CD14-positive monocyte (primary cell): Measurements from ENCODE around the gene TNS4. TPM values are rescaled to one million over a fixed set of nuclear protein-coding genes. Genes with fewer than 3 reads are reported as not detected.

Experiments used
- DNase-seq, 3 donors: peaks; one replicate each; pipeline ENCODE4 v3.0.0-alpha.2; 2011 to 2022
- H2AFZ ChIP-seq: 2 replicates; pipeline ENCODE4 v1.6.0; 2012; ENCODE audit warnings: mild to moderate bottlenecking, low read depth, low read length, inconsistent platforms; ENCODE audit not compliant: insufficient read depth, poor library complexity, severe bottlenecking
- H3K27ac ChIP-seq, 2 donors: 1 replicate in 1 of 2; 2 replicates in 1 of 2; pipeline ENCODE4 v1.5.1; 2012 to 2013; ENCODE audit warnings: low read length in 2 of 2, control low read depth in 1 of 2, inconsistent platforms in 1 of 2, low read depth in 1 of 2, mild to moderate bottlenecking in 1 of 2
- H3K27me3 ChIP-seq, 2 donors: one replicate each; pipeline versions ENCODE4 v1.6.0 to v1.6.1; 2011 to 2013; ENCODE audit warnings: low read length in 2 of 2; ENCODE audit not compliant: control insufficient read depth in 2 of 2, insufficient read depth in 2 of 2
- H3K36me3 ChIP-seq, 2 donors: replicated peaks in 1 of 2; 1 replicate in 1 of 2; 2 replicates in 1 of 2; pipeline versions ENCODE4 v1.5.1 to v1.6.1; 2012 to 2013; ENCODE audit warnings: low read length in 2 of 2, control low read depth in 1 of 2, inconsistent platforms in 1 of 2, mild to moderate bottlenecking in 1 of 2; ENCODE audit not compliant: insufficient read depth in 2 of 2, control insufficient read depth in 1 of 2
- H3K4me1 ChIP-seq, 2 donors: 1 replicate in 1 of 2; 2 replicates in 1 of 2; pipeline versions ENCODE4 v1.5.1 to v1.6.1; 2012 to 2013; ENCODE audit warnings: low read length in 2 of 2, control low read depth in 1 of 2, inconsistent platforms in 1 of 2, mild to moderate bottlenecking in 1 of 2, moderate library complexity in 1 of 2; ENCODE audit not compliant: insufficient read depth in 2 of 2, control insufficient read depth in 1 of 2
- H3K4me2 ChIP-seq: replicated peaks from 2 replicates; pipeline ENCODE3; 2012; ENCODE audit warnings: low read length, moderate library complexity, mild to moderate bottlenecking; ENCODE audit not compliant: poor library complexity, severe bottlenecking; ENCODE audit errors: extremely low read depth
- H3K4me3 ChIP-seq, 3 experiments: fragments of 200-600 bp in 1 of 3; sonication (generic) in 1 of 3; replicated peaks in 1 of 3; 1 replicate in 2 of 3; 2 replicates in 1 of 3; pipeline ENCODE4 v1.5.1; 2011 to 2013; ENCODE audit warnings: low read length in 3 of 3, mild to moderate bottlenecking in 3 of 3, control low read depth in 2 of 3, low read depth in 2 of 3, inconsistent platforms in 1 of 3, moderate library complexity in 1 of 3
- H3K79me2 ChIP-seq: 2 replicates; pipeline ENCODE4 v1.6.0; 2012; ENCODE audit warnings: mild to moderate bottlenecking, control low read depth, inconsistent platforms, low read length, moderate library complexity; ENCODE audit not compliant: insufficient read depth
- H3K9ac ChIP-seq: 2 replicates; pipeline ENCODE4 v1.6.0; 2017; ENCODE audit warnings: low read length, mild to moderate bottlenecking; ENCODE audit not compliant: insufficient read depth, poor library complexity, severe bottlenecking
- H3K9me3 ChIP-seq, 2 donors: replicated peaks in 1 of 2; 1 replicate in 1 of 2; 2 replicates in 1 of 2; pipeline versions ENCODE4 v1.5.1 to v1.6.1; 2012 to 2013; ENCODE audit warnings: low read length in 2 of 2, control low read depth in 1 of 2; ENCODE audit not compliant: control insufficient read depth in 1 of 2, insufficient read depth in 1 of 2
- H4K20me1 ChIP-seq: 2 replicates; pipeline ENCODE4 v1.6.0; 2012; ENCODE audit warnings: mild to moderate bottlenecking, low read length, control low read depth, moderate library complexity; ENCODE audit not compliant: insufficient read depth
- H3K27ac Mint-ChIP-seq, 7 donors: one replicate each; pipeline ENCODE4 v1.8.0; 2020; ENCODE audit warnings: mild to moderate bottlenecking in 7 of 7, mixed read lengths in 7 of 7, moderate library complexity in 6 of 7, inconsistent platforms in 2 of 7
- H3K27me3 Mint-ChIP-seq, 3 donors: one replicate each; pipeline ENCODE4 v1.8.0; 2021 to 2022; ENCODE audit warnings: low read depth in 3 of 3, mild to moderate bottlenecking in 3 of 3, mixed read lengths in 3 of 3, moderate library complexity in 3 of 3, inconsistent platforms in 1 of 3
- H3K36me3 Mint-ChIP-seq, 2 donors: one replicate each; pipeline ENCODE4 v1.8.0; 2020; ENCODE audit warnings: mixed read lengths in 2 of 2, inconsistent platforms in 1 of 2, mild to moderate bottlenecking in 1 of 2
- H3K4me1 Mint-ChIP-seq: one replicate; pipeline ENCODE4 v1.8.0; 2020; ENCODE audit warnings: mild to moderate bottlenecking, mixed read lengths
- H3K4me3 Mint-ChIP-seq, 2 donors: one replicate each; pipeline ENCODE4 v1.8.0; 2020; ENCODE audit warnings: mild to moderate bottlenecking in 2 of 2, mixed read lengths in 2 of 2, moderate library complexity in 1 of 2
- H3K9me3 Mint-ChIP-seq, 7 donors: one replicate each; pipeline ENCODE4 v1.8.0; 2020 to 2022; ENCODE audit warnings: mixed read lengths in 7 of 7, mild to moderate bottlenecking in 6 of 7, moderate library complexity in 6 of 7, inconsistent platforms in 2 of 7
- WGBS: methylation state at CpG from one replicate; pipeline ENCODE4 v1.1.5; 2013; ENCODE audit warnings: missing lambda C conversion rate; ENCODE audit not compliant: insufficient coverage; 5-methylcytosine and 5-hydroxymethylcytosine counted together
- intact Hi-C, 2 donors: fragments of 100-400 bp; cut with micrococcal nuclease; formaldehyde crosslinking; loops; one replicate each; pipeline versions ENCODE4 v1.15.0 to v1.15.1; 2023
- polyA plus RNA-seq, 3 donors: library from polyadenylated mRNA; depleted of rRNA in 1 of 3; unstranded in 2 of 3; stranded (reverse) in 1 of 3; fragments of 300-500 nt in 2 of 3; fragments of >200 nt in 1 of 3; fragmentation: Illumina TruSeq in 2 of 3; gene quantifications; 1 replicate in 2 of 3; 2 replicates in 1 of 3; pipeline ENCODE4 v1.2.3, GENCODE V29; 2012 to 2021
- TF ChIP-seq, protein P1 (sequence below): fragments of 200-600 bp; IDR thresholded peaks from one replicate; pipeline ENCODE4 v1.8.0; 2022; ENCODE audit warnings: antibody characterized with exemption, mild to moderate bottlenecking

Gene TNS4
- polyA plus RNA-seq, 3 donors, result not detected

DNA sequence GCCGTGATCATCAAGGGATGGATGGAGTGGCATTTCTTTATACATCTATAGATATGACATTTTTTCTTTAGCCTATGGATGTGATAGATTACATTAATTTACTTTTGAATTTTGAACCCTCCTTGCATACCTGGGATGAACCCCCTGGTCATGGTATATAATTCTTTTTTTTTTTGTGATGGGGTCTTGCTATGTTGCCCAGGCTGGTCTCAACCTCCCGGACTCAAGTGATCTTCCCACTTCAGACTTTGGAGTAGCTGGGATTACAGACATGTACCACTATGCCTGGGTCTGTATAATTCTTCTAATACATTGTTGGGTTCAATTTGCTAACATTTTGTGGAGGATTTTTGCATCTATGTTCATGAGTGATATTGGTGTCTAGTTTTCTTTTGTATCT is 1.7 kb upstream of the TNS4 start:
- TF ChIP-seq, protein P1, sequence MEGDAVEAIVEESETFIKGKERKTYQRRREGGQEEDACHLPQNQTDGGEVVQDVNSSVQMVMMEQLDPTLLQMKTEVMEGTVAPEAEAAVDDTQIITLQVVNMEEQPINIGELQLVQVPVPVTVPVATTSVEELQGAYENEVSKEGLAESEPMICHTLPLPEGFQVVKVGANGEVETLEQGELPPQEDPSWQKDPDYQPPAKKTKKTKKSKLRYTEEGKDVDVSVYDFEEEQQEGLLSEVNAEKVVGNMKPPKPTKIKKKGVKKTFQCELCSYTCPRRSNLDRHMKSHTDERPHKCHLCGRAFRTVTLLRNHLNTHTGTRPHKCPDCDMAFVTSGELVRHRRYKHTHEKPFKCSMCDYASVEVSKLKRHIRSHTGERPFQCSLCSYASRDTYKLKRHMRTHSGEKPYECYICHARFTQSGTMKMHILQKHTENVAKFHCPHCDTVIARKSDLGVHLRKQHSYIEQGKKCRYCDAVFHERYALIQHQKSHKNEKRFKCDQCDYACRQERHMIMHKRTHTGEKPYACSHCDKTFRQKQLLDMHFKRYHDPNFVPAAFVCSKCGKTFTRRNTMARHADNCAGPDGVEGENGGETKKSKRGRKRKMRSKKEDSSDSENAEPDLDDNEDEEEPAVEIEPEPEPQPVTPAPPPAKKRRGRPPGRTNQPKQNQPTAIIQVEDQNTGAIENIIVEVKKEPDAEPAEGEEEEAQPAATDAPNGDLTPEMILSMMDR, result no peak
- Histone ChIP-seq H3K36me3 (no peaks in the 10 kb centered on the region), H3K4me3 (no peak overlapping the region), H3K27ac (no peak overlapping the region), H3K27me3 (peaks cover 2 to 17% of the 10 kb centered on the region in 2 donors), H3K4me2 (no peak overlapping the region), H2AFZ (no peak overlapping the region), H3K9me3 (no peaks in the 10 kb centered on the region), H3K9ac (no peak overlapping the region), H4K20me1 (no peaks in the 10 kb centered on the region), H3K4me1 (no peaks in the 10 kb centered on the region), H3K79me2 (no peaks in the 10 kb centered on the region)
- Mint-ChIP-seq H3K9me3 (peaks cover 0 to 5% (median 0%) of the 10 kb centered on the region in 7 donors), H3K4me1 (no peaks in the 10 kb centered on the region), H3K27ac (no peak overlapping the region), H3K36me3 (no peaks in the 10 kb centered on the region), H3K27me3 (peaks cover 32 to 49% (median 41%) of the 10 kb centered on the region in 3 donors), H3K4me3 (no peak overlapping the region)
- no CpG with 5 or more reads among the region's 2 CpGs for WGBS
- intact Hi-C loops, result no loop called here
- no peak for DNase-seq

DNA sequence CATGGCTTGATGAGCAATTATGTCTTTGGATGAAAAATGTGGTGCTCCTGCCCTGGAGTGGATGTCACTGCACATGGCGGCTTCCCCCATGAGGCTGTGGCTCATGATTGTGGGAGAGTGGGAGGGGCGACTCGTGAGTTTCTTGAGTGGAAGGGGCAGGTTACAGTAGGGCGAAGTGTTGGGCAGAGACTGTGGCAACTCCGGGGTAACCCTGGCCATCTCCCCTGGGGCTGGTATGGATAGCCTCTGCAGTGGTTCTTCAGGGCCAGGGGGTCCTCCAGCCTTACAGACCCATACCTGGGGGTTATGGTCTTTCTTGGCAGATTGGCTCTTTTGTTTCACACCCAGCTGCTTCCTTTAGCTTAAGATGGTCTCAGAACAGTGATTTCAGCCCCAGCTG is 1.3 kb upstream of the TNS4 start:
- H2AFZ ChIP-seq, result no peak overlapping the region
- H3K36me3 ChIP-seq, result no peaks in the 10 kb centered on the region
- no peak overlapping the region for H3K4me2 ChIP-seq
- H3K4me1 ChIP-seq, result no peaks in the 10 kb centered on the region
- Mint-ChIP-seq H3K36me3 (no peaks in the 10 kb centered on the region), H3K4me3 (no peak overlapping the region), H3K4me1 (no peaks in the 10 kb centered on the region), H3K27me3 (peaks cover 36 to 53% (median 43%) of the 10 kb centered on the region in 3 donors), H3K27ac (no peak overlapping the region), H3K9me3 (peaks cover 0 to 5% (median 0%) of the 10 kb centered on the region in 7 donors)
- intact Hi-C loops, result no loop called here
- WGBS, result 92% methylated on average over 5 of the region's 5 CpGs
- H3K79me2 ChIP-seq, result no peaks in the 10 kb centered on the region
- TF ChIP-seq, protein P1, result no peak
- no peaks in the 10 kb centered on the region for H3K9me3 ChIP-seq
- H3K27ac ChIP-seq, result no peak overlapping the region
- no peak for DNase-seq
- H3K4me3 ChIP-seq, result no peak overlapping the region
- H3K9ac ChIP-seq, result no peak overlapping the region
- peaks cover 4 to 17% of the 10 kb centered on the region in 2 donors for H3K27me3 ChIP-seq
- no peaks in the 10 kb centered on the region for H4K20me1 ChIP-seq
